ENCODE measurements around the gene PPARGC1A.

- no peak for TF ChIP-seq POLR2A (IDR thresholded peaks at IDR 0.05)
- TF ChIP-seq, protein P1, sequence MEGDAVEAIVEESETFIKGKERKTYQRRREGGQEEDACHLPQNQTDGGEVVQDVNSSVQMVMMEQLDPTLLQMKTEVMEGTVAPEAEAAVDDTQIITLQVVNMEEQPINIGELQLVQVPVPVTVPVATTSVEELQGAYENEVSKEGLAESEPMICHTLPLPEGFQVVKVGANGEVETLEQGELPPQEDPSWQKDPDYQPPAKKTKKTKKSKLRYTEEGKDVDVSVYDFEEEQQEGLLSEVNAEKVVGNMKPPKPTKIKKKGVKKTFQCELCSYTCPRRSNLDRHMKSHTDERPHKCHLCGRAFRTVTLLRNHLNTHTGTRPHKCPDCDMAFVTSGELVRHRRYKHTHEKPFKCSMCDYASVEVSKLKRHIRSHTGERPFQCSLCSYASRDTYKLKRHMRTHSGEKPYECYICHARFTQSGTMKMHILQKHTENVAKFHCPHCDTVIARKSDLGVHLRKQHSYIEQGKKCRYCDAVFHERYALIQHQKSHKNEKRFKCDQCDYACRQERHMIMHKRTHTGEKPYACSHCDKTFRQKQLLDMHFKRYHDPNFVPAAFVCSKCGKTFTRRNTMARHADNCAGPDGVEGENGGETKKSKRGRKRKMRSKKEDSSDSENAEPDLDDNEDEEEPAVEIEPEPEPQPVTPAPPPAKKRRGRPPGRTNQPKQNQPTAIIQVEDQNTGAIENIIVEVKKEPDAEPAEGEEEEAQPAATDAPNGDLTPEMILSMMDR (IDR thresholded peaks at IDR 0.05) = no peak
Observed at GRCh38 chr4:23759066-23759465, 130.8 kb downstream of the PPARGC1A start.
